Endothelial cell of umbilical vein (primary cell): Measurements from ENCODE around the gene FAS. TPM values are rescaled to one million over a fixed set of nuclear protein-coding genes. Genes with fewer than 3 reads are reported as not detected.

Experiments
- BruUV-seq: library from RNA; stranded (reverse); fragments of 400-500 nt; replicated peaks from 2 replicates; lab custom pipeline; 2021; lab: Mats Ljungman, UMichigan
- CTCF ChIA-PET: fragments of 300-600, 350-600 bp; sonication (Branson Sonifier 250); formaldehyde crosslinking; loops from one replicate; lab custom pipeline; 2021; ENCODE audit warnings: antibody characterized with exemption, inconsistent platforms; lab: Charles Lee
- POLR2A ChIA-PET: fragments of 300-600, 350-600 bp; sonication (Branson Sonifier 250); formaldehyde crosslinking; loops from one replicate; lab custom pipeline; 2021; ENCODE audit warnings: antibody characterized with exemption, inconsistent platforms; lab: Charles Lee
- DNase-seq: peaks from one replicate; pipeline ENCODE4 v3.0.0-alpha.2; 2011; ENCODE audit warnings: low read depth, low spot score
- FAIRE-seq: peaks from 2 replicates; lab custom pipeline; 2011; peaks lifted over from hg19 to GRCh38; lab: Jason Lieb, UNC
- H2AFZ ChIP-seq: 2 replicates; pipeline ENCODE4 v1.6.0; 2012; ENCODE audit warnings: low read depth, low read length, control low read depth, inconsistent platforms
- H3K27ac ChIP-seq: 2 replicates; pipeline ENCODE4 v1.5.1; 2011; ENCODE audit warnings: low read depth, mild to moderate bottlenecking, control low read depth, low read length, moderate library complexity; ENCODE audit not compliant: insufficient read depth
- H3K27me3 ChIP-seq, 2 experiments: 2 replicates each; pipeline versions ENCODE4 v1.6.0 to v1.6.1; 2011; ENCODE audit warnings: low read length in 2 of 2, mixed read lengths in 1 of 2; ENCODE audit not compliant: control insufficient read depth in 2 of 2, insufficient read depth in 2 of 2
- H3K36me3 ChIP-seq, 2 experiments: 2 replicates in 1 of 2; 3 replicates in 1 of 2; pipeline ENCODE4 v1.5.1; 2011; ENCODE audit warnings: low read length in 2 of 2, mild to moderate bottlenecking in 1 of 2, moderate library complexity in 1 of 2; ENCODE audit not compliant: control insufficient read depth in 2 of 2, insufficient read depth in 2 of 2; ENCODE audit errors: extremely low read depth in 1 of 2
- H3K4me1 ChIP-seq: 3 replicates; pipeline ENCODE4 v1.5.1; 2011; ENCODE audit warnings: mild to moderate bottlenecking, low read length; ENCODE audit not compliant: control insufficient read depth, insufficient read depth; ENCODE audit errors: extremely low read depth
- H3K4me2 ChIP-seq: 2 replicates; pipeline ENCODE4 v1.6.1; 2011; ENCODE audit warnings: low read length, control low read depth, mixed read lengths; ENCODE audit not compliant: insufficient read depth
- H3K4me3 ChIP-seq, 3 experiments: fragments of 200-600 bp in 1 of 3; sonication (generic), shearing (Covaris generic) in 1 of 3; replicated peaks in 1 of 3; 2 replicates each; pipeline ENCODE4 v1.5.1; 2011 to 2016; ENCODE audit warnings: control low read depth in 3 of 3, low read length in 3 of 3, mild to moderate bottlenecking in 2 of 3, inconsistent platforms in 1 of 3, low read depth in 1 of 3, moderate library complexity in 1 of 3; ENCODE audit not compliant: insufficient read depth in 1 of 3
- H3K79me2 ChIP-seq: 2 replicates; pipeline ENCODE4 v1.6.0; 2012; ENCODE audit warnings: low read length, inconsistent platforms; ENCODE audit not compliant: control insufficient read depth, insufficient read depth
- H3K9ac ChIP-seq: replicated peaks from 2 replicates; pipeline ENCODE3; 2011; ENCODE audit warnings: low read length, control low read depth; ENCODE audit not compliant: insufficient read depth; ENCODE audit errors: extremely low read depth
- H3K9me1 ChIP-seq: replicated peaks from 3 replicates; pipeline ENCODE4 v1.6.0; 2011; ENCODE audit warnings: mild to moderate bottlenecking, low read length; ENCODE audit not compliant: control insufficient read depth, insufficient read depth; ENCODE audit errors: extremely low read depth
- H3K9me3 ChIP-seq: replicated peaks from 2 replicates; pipeline ENCODE4 v1.5.1; 2012; ENCODE audit warnings: low read length, inconsistent platforms; ENCODE audit not compliant: control insufficient read depth, insufficient read depth
- H4K20me1 ChIP-seq: replicated peaks from 2 replicates; pipeline ENCODE3; 2011; ENCODE audit warnings: mild to moderate bottlenecking, low read length; ENCODE audit not compliant: control insufficient read depth, insufficient read depth; ENCODE audit errors: extremely low read depth
- CTCF ChIP-seq, 2 donors: IDR thresholded peaks; 1 replicate in 1 of 2; 2 replicates in 1 of 2; pipeline ENCODE4 v1.5.1; 2011; ENCODE audit warnings: low read length in 2 of 2, mild to moderate bottlenecking in 2 of 2, moderate library complexity in 2 of 2, control low read depth in 1 of 2, inconsistent platforms in 1 of 2, low read depth in 1 of 2; ENCODE audit not compliant: insufficient read depth in 1 of 2; ENCODE audit errors: extremely low read depth in 1 of 2
- FOS ChIP-seq: IDR thresholded peaks from 2 replicates; pipeline ENCODE4 v1.6.1; 2011; ENCODE audit warnings: mild to moderate bottlenecking, low read length, moderate library complexity, borderline replicate concordance; ENCODE audit not compliant: insufficient read depth
- JUN ChIP-seq: IDR thresholded peaks from 2 replicates; pipeline ENCODE4 v1.6.1; 2011; ENCODE audit warnings: borderline replicate concordance, low read depth; ENCODE audit not compliant: insufficient read length, insufficient read depth
- dilution Hi-C: fragments of 300-500 bp; cut with MboI; formaldehyde crosslinking; loops from one replicate; pipeline ENCODE4 v1.15.0; 2019; ENCODE audit warnings: low sequenced_read_pairs; ENCODE audit not compliant: extremely low pct_ligation_motif_present
- intact Hi-C: fragments of 100-400 bp; cut with micrococcal nuclease; formaldehyde crosslinking; loops from one replicate; pipeline ENCODE4 v1.10.0; 2022
- polyA plus RNA-seq, 4 experiments: library from polyadenylated mRNA; depleted of rRNA in 3 of 4; stranded (reverse) in 3 of 4; unstranded in 1 of 4; fragments of >200 nt; gene quantifications; 2 replicates each; pipeline versions ENCODE4 v1.2.1 to v1.2.3, GENCODE V29; 2011 to 2012; ENCODE audit warnings: missing spikeins in 1 of 4
- total RNA-seq: library from RNA; stranded (reverse); gene quantifications from 2 replicates; pipeline ENCODE4 v1.2.3, GENCODE V29; 2021

FAS gene
- total and polyA plus RNA-seq, 2 donors (not counting 3 experiments of a cell fraction or from before 2014, with no cell fraction given): 2.0 to 6.1 TPM

- Histone ChIP-seq H3K9me1 (no peaks in the 10 kb centered on the region), H3K27me3 (peaks cover 0 to 2% of the 10 kb centered on the region in 2 experiments), H3K36me3 (no peaks in the 10 kb centered on the region), H3K27ac (no peak overlapping the region), H3K4me2 (no peak overlapping the region), H4K20me1 (no peaks in the 10 kb centered on the region), H3K79me2 (no peaks in the 10 kb centered on the region), H3K4me3 (no peak overlapping the region), H3K4me1 (peaks cover 19% of the 10 kb centered on the region), H3K9ac (no peak overlapping the region), H3K9me3 (no peaks in the 10 kb centered on the region), H2AFZ (no peak overlapping the region)
- DNase-seq (peak; percentile 79), FAIRE-seq (peak; percentile 46)
- intact Hi-C loops (loop anchor here (1.0 to 5.0 kb wide), 4 partner anchors 40 to 532 kb away; partner anchors contain the start of gene FAS), dilution Hi-C loops (no loop called here)
- TF ChIP-seq JUN: no peak
- peak; percentile 66 to 84 for TF ChIP-seq CTCF (IDR thresholded peaks at IDR 0.05; ENCODE audit: extremely low read depth in 1 of 2, insufficient read depth in 1 of 2, low read depth in 1 of 2, low read length in 2 of 2)
- CTCF ChIA-PET: interaction anchor here (0.6 to 4.7 kb wide), 20 partner anchors 9 to 298 kb away, joined by 3 to 74 read pairs (median 4); partner anchors contain the start of genes CH25H, FAS and IFIT3
- no TSS peak for BruUV-seq
- POLR2A ChIA-PET: no interaction called here
Measured at GRCh38 chr10:89029785-89030437, 39.3 kb downstream of the FAS start.

- peaks cover 19% of the 10 kb centered on the region for H3K4me1 ChIP-seq
- intact Hi-C loops: loop anchor here (1.0 to 5.0 kb wide), 3 partner anchors 40 to 532 kb away; partner anchors contain the start of gene FAS
- no TSS peak for BruUV-seq
- no peaks in the 10 kb centered on the region for H3K9me3 ChIP-seq
- no peak overlapping the region for H3K4me3 ChIP-seq
- ChIA-PET POLR2A (no interaction called here), CTCF (interaction anchor here (0.6 to 4.7 kb wide), 9 partner anchors 25 to 187 kb away, joined by 3 to 74 read pairs (median 11); partner anchors contain the start of genes CH25H and FAS)
- no peaks in the 10 kb centered on the region for H4K20me1 ChIP-seq
- no peaks in the 10 kb centered on the region for H3K79me2 ChIP-seq
- H3K36me3 ChIP-seq: no peaks in the 10 kb centered on the region
- H3K4me2 ChIP-seq: no peak overlapping the region
- H2AFZ ChIP-seq: no peak overlapping the region
- H3K27ac ChIP-seq: no peak overlapping the region
- FAIRE-seq (no peak), DNase-seq (no peak)
- no peak overlapping the region for H3K9ac ChIP-seq
- H3K9me1 ChIP-seq: no peaks in the 10 kb centered on the region
- TF ChIP-seq FOS: no peak
- dilution Hi-C loops: no loop called here
- H3K27me3 ChIP-seq: peaks cover 0 to 2% of the 10 kb centered on the region in 2 experiments
Measured at GRCh38 chr10:89030791-89031190, 40.2 kb downstream of the FAS start.
